ENCODE measurements around the gene L3MBTL1.

The L3MBTL1 gene

GRCh38 chr20:43590036-43590391 lies 82.5 kb downstream of the L3MBTL1 start:
- peak; percentile 27 for DNase-seq (ENCODE audit: low spot score)

- DNase-seq (ENCODE audit: low spot score), result peak; percentile 96
Observed at GRCh38 chr20:43590392-43591303, 83.2 kb downstream of the L3MBTL1 start, which contains the start of gene IFT52. Gene IFT52 (plus strand): TSS chr20:43590937. CDS start chr20:43594699, 3,762 bp downstream.
